Hepatic stellate cell (primary cell): ENCODE measurements around the gene ZP1.
A peak's percentile ranks its signal among the peaks of the same experiment; 100 is the strongest.

Source experiments
- DNase-seq: peaks from one replicate; pipeline ENCODE4 v3.0.0; 2011; ENCODE audit warnings: low spot score

ZP1 gene

GRCh38 chr11:60859616-60860250 is 7.6 kb upstream of the ZP1 start:
- no peak for DNase-seq

GRCh38 chr11:60860943-60861342 is 6.4 kb upstream of the ZP1 start:
- DNase-seq = no peak

GRCh38 chr11:60862171-60862570 is 5.2 kb upstream of the ZP1 start:
- DNase-seq = no peak

- no peak for DNase-seq
Measured at GRCh38 chr11:60863550-60864521, 3.5 kb upstream of the ZP1 start.

GRCh38 chr11:60864856-60865513 is 2.4 kb upstream of the ZP1 start:
- DNase-seq = no peak

- DNase-seq = no peak
Measured at GRCh38 chr11:60867871-60868681, 734 bp downstream of the ZP1 start.

- no peak for DNase-seq
Measured at GRCh38 chr11:60868682-60869450, 1.5 kb downstream of the ZP1 start.

- no peak for DNase-seq
Measured at GRCh38 chr11:60869451-60869825, 2.1 kb downstream of the ZP1 start.

- DNase-seq = no peak
Measured at GRCh38 chr11:60870276-60870675, 2.9 kb downstream of the ZP1 start.

- DNase-seq = no peak
Measured at GRCh38 chr11:60870733-60871377, 3.5 kb downstream of the ZP1 start.

- no peak for DNase-seq
Measured at GRCh38 chr11:60871378-60872061, 4.2 kb downstream of the ZP1 start.

GRCh38 chr11:60872124-60872960 is 5.0 kb downstream of the ZP1 start:
- no peak for DNase-seq

GRCh38 chr11:60872961-60873524 is 5.7 kb downstream of the ZP1 start:
- peak; percentile 78 for DNase-seq

GRCh38 chr11:60873533-60873932 is 6.2 kb downstream of the ZP1 start:
- DNase-seq = no peak

- DNase-seq = no peak
Measured at GRCh38 chr11:60874421-60875365, 7.4 kb downstream of the ZP1 start.

- DNase-seq = no peak
Measured at GRCh38 chr11:60875366-60876167, 8.2 kb downstream of the ZP1 start.

GRCh38 chr11:60876168-60876485 is 8.8 kb downstream of the ZP1 start:
- no peak for DNase-seq
